Measurements from ENCODE around the gene NRXN2. TPM values are rescaled to one million over a fixed set of nuclear protein-coding genes. Genes with fewer than 3 reads are reported as not detected.

Gene NRXN2
- total and polyA plus RNA-seq, 2 donors (not counting 3 experiments of a cell fraction or from before 2014, with no cell fraction given), result not detected

DNA sequence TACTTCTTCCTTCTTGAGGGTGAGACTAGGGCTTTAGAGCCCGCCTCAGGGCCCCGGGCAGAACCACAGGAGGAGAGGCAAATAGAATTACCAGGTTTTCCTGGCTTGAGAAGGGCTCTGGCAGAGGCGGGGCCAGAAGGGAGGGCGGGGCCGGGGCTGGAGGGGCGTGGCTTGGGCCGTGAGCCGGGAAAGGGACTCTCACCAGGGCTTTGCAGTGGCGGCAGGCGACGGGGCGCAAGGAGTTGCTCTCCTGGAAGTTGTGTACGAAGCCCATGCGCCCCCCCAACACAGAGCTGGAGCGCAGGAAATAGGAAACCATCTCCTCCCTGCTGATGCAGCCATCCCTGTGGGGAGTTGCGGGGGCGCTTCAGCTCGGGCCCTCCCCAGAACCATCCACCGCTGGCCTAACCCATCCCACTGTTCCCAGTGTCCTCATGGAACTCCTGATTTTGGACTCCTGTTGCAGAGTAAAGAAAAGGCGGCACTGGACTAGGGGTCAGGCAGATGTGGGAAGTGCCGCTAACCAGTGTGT lies 6.9 kb upstream of the NRXN2 start:
- Histone ChIP-seq H3K79me2 (ENCODE audit: control insufficient read depth, insufficient read depth, low read length) (no peaks in the 10 kb centered on the region), H3K4me2 (ENCODE audit: insufficient read depth, low read length) (no peak overlapping the region), H3K9me3 (replicated peaks; ENCODE audit: control insufficient read depth, insufficient read depth, low read length) (no peaks in the 10 kb centered on the region), H3K9me1 (replicated peaks; ENCODE audit: control insufficient read depth, extremely low read depth, insufficient read depth, low read length) (no peaks in the 10 kb centered on the region), H3K4me3 (replicated peaks in 1 of 3; ENCODE audit: insufficient read depth in 1 of 3, low read depth in 1 of 3, low read length in 3 of 3) (no peak overlapping the region), H3K27me3 (ENCODE audit: control insufficient read depth in 2 of 2, insufficient read depth in 2 of 2, low read length in 2 of 2) (peaks cover 3 to 9% of the 10 kb centered on the region in 2 experiments), H3K36me3 (ENCODE audit: control insufficient read depth in 2 of 2, extremely low read depth in 1 of 2, insufficient read depth in 2 of 2, low read length in 2 of 2) (no peaks in the 10 kb centered on the region), H3K27ac (ENCODE audit: insufficient read depth, low read depth, low read length) (no peak overlapping the region), H4K20me1 (replicated peaks; ENCODE audit: control insufficient read depth, extremely low read depth, insufficient read depth, low read length) (no peaks in the 10 kb centered on the region), H3K4me1 (ENCODE audit: control insufficient read depth, extremely low read depth, insufficient read depth, low read length) (no peaks in the 10 kb centered on the region), H3K9ac (replicated peaks; ENCODE audit: extremely low read depth, insufficient read depth, low read length) (no peak overlapping the region), H2AFZ (ENCODE audit: low read depth, low read length) (no peak overlapping the region)
- CTCF ChIA-PET, result interaction anchor here (1.9 kb wide), 1 partner anchor 9 kb away, joined by 4 read pairs; no protein-coding TSS in a partner anchor
- TF ChIP-seq MYC (IDR thresholded peaks at IDR 0.05; ENCODE audit: low read depth, low read length) (no peak), POLR2A (IDR thresholded peaks at IDR 0.05; ENCODE audit: low read depth, low read length) (no peak), EZH2 (IDR thresholded peaks at IDR 0.05; ENCODE audit: borderline replicate concordance, low read depth, low read length, severe bottlenecking) (no peak), GATA2 (IDR thresholded peaks at IDR 0.05; ENCODE audit: insufficient read depth, insufficient read length, low read depth, low read length) (no peak), JUN (IDR thresholded peaks at IDR 0.05; ENCODE audit: borderline replicate concordance, insufficient read depth, insufficient read length, low read depth) (no peak), CTCF (IDR thresholded peaks at IDR 0.05; ENCODE audit: extremely low read depth in 1 of 2, insufficient read depth in 1 of 2, low read depth in 1 of 2, low read length in 2 of 2) (no peak), FOS (IDR thresholded peaks at IDR 0.05; ENCODE audit: borderline replicate concordance, insufficient read depth, low read length) (no peak), POLR2AphosphoS5 (IDR thresholded peaks at IDR 0.05; ENCODE audit: insufficient read depth, low read depth, low read length) (no peak)
- TF ChIP-seq, protein P1, sequence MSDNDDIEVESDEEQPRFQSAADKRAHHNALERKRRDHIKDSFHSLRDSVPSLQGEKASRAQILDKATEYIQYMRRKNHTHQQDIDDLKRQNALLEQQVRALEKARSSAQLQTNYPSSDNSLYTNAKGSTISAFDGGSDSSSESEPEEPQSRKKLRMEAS (IDR thresholded peaks at IDR 0.05; ENCODE audit: insufficient read depth, insufficient read length), result no peak
- POLR2A ChIA-PET, result no interaction called here
- no TSS peak for BruUV-seq (replicated peaks)
- intact Hi-C loops (cut with micrococcal nuclease), result no loop called here
- FAIRE-seq (no peak), DNase-seq (ENCODE audit: low read depth, low spot score) (no peak)
- dilution Hi-C loops (cut with MboI; ENCODE audit: extremely low pct_ligation_motif_present, low sequenced_read_pairs), result no loop called here

All from endothelial cell of umbilical vein (primary cell).